Amniotic stem cell (primary cell): ENCODE results near the gene KRI1.
"Not testable (repeated sequence)": the region's sequence is repeated elsewhere in the genome, so short reads cannot be mapped to it uniquely, and the experiment has no call there.

Experiments used
- DNase-seq: peaks from one replicate; lab custom pipeline; 2025; lab: John Stamatoyannopoulos, UW

Gene KRI1

DNA sequence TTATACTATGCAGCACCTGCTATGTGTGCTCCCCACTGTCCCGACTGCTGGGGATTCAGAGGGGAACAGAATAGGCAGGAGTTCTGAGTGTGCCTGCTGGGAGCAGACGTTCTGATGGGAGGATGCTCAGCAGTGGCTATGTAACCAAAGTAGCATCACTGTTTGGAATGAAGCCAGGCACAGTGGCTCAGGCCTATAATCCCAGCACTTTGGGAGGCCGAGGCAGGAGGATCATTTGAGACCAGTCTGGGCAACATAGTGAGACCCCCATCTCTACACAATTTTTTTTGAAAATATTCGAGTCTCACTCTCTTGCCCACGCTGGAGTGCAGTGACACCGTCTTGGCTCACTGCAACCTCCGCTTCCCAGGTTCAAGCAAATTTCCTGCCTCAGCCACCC is 16.1 kb downstream of the KRI1 start:
- DNase-seq: no peak

DNA sequence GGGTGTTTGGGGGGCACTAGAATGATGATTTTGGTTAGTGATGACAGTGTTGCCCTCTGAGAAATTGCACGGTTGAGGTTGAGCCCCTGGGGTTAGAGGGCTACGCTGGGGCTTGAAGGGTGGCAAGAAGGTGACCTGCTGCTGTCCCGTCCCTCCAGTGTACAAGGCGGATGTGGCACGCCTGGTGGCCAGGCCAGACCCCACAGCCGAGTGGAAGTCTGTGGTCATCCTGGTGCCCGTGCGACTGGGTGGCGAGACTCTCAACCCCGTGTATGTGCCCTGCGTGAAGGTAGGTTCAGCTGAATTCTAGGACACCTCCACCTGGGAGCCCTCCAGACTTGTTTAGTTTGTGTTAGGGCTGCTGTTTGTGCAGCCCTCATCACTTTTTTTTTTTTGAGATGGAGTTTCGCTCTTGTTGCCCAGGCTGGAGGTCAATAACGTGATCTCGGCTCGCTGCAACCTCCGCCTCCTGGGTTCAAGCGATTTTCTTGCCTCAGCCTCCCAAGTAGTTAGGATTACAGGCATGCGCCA is 17.0 kb downstream of the KRI1 start:
- DNase-seq: no peak

DNA sequence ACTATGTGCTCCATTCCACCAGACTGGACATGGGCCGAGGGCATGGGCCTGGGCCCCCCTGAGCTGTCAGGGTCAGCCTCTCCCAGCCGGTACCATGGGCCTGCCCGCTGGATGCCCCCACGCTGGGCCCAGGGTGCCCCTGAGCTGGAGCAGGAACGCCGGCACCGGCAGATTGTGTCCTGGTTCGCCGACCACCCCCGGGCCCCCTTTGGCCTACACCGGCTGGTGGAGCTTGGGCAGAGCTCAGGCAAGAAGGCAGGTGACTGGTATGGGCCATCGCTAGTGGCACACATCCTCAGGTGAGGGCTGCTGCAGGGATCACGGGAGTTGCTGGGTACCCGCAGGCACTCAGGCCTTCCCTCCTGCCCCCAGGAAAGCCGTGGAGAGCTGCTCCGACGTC is 19.0 kb downstream of the KRI1 start:
- no peak for DNase-seq

DNA sequence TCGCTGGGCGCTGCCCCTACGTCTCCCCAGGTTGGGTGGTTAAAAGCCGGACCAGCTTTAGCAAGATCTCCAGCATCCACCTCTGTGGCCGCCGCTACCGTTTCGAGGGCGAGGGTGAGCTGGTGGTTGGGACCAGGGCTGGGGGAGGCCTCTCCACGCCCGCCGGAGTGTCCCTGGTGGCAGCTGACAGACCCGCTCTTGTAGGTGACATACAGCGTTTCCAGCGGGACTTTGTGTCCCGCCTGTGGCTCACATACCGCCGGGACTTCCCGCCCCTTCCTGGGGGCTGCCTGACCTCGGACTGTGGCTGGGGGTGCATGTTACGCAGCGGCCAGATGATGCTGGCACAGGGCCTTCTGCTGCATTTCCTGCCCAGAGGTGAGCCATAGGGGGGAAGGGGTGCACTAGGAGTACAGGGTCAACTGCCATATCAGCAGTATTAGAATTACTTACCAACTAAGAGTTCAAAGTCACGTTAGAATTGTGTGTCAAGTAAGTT is 21.0 kb downstream of the KRI1 start:
- DNase-seq: no peak

DNA sequence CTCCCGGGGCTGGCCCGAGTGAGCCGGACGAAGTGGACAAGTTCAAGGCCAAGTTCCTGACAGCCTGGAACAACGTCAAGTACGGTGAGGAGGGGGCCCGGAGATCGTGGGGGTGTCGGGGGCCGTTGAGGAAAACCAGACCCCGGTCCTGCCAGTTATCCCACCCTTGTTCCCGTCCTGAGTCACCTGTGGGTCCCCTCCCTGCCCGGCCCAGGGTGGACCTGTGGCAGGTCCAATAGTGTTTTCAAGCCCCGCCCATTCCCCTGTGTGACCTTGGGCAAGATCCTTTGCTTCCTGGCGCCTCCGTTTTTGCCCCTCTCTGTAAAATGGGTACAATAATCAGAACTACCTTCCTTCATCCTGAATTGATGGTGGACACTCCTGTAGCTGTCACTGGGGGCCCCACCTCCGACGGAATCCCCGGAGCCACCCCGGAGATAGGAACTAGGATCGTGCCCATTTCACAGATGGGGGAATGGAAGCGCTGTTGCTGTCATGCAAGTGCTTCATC is 21.5 kb downstream of the KRI1 start:
- no peak for DNase-seq

DNA sequence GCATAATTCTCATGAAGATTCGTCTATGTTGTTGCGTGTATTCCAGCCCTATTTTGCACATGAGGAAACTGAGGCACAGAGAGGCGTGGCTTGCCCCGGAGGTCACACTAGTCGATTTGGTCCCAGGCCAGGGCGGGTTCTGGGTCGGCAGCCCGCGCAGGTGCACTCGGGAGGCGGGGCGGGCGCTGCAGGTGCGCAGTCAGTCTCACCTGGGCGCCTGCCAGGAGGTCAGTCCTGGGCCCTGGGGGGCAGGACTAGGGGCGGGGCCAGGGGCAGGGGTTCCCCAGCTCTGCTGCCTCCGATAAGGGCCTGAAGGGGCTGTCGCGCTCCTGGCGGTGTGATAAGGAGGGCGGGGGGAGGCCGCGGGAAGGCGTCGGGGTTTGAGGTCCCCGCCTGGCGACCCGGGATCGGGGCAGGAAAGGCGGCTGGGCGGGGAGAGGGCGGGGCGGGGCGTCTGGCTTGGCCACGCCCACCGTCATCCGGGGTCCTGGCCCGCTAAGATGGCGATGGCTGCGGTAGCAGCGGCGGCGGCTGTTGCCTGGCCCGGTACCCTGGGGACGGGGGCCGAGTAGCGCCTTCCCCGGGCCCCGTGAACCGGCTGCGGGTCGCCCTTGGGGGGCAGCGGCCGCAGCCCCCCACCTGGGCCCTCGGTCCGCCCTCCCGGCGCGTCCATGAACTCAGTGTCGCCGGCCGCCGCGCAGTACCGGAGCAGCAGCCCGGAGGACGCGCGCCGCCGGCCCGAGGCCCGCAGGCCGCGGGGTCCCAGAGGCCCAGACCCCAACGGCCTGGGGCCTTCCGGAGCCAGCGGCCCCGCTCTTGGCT is 22.2 kb downstream of the KRI1 start, which contains the start of gene ATG4D:
Gene ATG4D, plus strand, starts transcription at position 485 of the 822 bp plus-strand sequence. Its CDS starts 187 bp downstream, at position 672.
- peak; percentile 55 for DNase-seq

DNA sequence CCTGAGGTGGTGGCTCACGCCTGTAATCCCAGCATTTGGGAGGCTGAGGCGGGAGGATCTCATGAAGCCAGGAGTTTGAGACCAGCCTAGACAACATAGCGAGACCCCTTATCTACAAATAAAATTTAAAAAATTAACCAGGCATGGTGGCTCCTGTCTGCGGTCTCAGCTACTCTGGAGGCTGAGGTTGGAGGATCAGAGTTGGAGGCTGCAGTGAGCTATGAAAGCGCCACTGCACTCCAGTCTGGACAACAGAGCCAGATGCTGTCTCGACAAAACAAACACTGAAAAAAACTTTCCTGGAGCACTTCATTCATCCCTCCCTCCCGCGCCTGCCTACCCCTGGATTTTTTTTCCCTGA is 22.8 kb downstream of the KRI1 start:
- no peak for DNase-seq

DNA sequence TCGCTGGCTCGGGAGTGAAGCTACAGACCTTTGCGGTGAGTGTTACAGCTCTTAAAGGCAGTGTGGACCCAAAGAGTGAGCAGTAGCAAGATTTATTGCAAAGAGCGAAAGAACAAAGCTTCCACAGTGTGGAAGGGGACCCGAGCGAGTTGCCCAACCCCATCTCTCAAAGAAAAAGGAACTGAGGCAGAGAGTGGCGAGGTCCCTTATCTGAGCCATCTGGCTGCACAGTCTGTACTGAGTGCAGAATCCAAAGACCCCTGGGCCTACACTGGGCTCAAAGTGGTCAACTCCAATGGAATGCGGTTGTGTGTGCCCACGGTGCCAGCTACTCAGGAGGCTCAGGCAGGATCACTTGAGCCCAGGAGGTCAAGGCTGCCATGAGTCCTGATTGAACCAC is 26.8 kb downstream of the KRI1 start:
- DNase-seq: not testable (repeated sequence)

DNA sequence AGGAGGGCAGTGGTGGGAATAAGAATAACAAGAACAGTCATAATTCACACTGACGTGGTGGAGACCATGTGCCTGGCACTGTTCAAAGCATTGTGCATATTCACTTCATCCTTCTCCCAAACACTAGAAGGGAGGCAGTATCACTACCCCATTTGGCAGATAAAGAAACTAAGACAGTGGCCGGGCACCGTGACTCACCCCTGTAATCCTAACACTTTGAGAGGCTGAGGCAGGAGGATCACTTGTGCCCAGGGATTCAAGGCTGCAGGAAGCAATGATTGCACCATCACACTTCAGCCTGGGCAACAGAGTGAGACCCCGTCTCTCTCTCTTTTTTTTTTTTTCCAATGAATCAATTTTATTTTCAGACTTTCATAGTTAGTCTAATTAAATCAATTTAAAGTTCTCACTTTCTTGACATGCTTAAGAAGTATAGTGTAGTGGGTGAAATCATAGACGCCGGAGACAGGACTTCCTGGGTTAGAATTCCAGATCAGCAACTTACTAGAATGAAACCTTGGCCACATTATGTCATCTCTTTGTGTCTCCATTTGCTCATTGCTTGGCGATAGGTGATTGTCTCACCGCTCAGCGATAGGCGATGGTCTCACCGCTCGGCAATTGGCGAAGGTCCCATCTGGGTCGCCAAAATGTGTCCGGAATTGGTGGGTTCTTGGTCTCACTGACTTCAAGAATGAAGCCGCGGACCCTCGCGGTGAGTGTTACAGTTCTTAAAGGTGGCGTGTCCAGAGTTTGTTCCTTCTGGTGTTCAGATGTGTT is 27.4 kb downstream of the KRI1 start:
- no peak for DNase-seq

DNA sequence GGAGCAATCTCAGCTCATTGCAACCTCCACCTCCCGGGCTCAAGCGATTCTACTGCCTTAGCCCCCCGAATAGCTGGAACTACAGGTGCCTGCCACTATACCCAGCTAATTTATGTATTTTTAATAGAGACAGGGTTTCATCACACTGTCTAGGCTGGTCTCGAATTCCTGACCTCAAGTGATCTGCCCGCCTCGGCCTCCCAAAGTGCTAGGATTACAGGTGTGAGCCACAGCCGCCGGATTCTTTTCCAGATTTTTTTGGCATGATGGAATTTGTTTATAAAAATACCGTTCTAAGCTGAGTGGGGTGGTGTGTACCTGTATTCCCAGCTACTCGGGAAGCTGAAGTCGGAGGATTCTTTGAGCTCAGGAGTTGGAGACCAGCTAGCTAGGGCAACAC is 28.1 kb downstream of the KRI1 start:
- DNase-seq: no peak

DNA sequence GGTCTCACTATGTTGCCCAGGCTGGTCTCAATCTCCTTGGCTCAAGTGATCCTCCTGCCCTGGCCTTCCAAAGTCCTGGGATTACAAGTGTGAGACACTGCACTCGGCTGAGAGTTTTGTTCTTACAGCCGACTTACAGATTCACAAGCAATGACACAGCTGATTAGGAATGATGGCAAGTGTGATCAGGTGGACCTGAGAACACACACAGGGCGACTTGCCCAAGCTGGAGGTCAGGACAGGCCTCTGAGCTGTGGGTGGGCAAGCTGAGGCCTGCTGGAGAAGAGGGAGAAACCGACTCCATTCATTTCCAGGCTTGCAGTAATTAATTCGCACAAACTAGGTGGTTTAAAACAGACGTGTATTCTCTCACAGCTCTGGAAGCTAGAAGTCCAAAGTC is 30.2 kb downstream of the KRI1 start:
- no peak for DNase-seq

DNA sequence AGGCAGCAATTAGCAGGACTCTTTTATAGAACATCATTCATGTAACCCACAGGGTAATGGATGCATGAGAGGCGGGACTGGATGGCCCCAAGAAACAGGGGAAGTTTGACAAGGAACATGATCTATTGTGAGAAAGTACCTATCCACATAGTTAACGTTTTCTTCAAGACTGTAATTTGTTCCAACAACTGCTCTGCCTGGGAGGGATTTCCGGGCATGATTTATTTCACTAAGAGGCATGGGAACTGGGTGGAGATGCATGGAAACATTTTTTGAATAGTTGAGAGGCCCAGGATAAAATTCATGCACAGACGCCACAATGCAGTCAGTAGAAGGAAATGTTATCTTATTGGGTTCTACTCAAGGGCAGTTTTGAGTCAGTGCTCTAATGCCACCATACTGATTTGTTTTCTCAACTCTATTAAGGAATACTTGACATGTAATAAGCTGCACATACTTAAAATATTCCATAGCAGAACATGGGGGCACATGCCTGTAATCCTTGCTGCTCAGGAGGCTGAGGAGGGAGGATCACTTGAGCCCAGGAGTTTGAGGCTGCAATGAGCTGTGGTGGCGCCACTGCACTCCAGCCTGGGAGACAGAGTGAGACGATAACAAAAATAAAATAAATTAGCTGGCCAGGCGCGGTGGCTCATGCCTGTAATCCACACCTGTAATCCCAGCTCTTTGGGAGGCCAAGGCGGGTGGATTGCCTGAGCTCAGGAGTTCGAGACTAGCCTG is 32.0 kb downstream of the KRI1 start:
- peak; percentile 75 for DNase-seq

DNA sequence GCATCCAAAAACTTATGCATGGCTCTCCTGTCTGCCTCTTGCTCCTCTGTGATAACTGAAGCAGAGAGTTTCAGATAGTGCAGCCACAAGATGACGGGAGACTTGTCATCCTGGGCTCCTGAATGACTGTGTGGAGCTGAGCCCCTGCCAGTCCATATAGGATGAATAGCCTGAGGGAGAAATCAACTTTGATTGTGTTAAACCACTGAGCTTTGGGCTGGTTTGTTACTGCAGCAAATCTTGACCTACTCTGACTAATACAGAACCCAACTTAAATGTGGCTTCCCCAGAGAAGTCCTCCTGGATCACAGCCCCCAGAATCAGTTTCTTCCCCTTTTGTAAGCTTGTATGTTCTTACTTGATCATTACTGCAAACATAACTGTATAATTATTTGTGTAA is 33.4 kb downstream of the KRI1 start:
- no peak for DNase-seq

DNA sequence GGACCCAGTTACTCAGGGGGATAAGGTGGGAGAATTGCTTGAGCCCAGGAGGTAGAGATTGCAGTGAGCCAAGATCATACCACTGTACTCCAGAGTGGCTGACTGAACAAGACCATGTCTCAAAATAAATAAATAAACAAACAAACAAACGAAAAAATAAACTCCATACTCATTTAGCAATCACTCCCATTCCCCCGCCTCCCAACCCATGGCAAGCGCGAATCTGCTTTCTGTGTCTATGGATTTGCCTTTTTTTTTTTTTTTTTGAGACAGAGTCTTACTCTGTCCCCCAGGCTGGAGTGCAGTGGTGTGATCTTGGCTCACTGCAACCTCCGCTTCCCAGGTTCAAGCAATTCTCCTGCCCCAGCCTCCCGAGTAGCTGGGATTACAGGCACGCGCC is 38.9 kb downstream of the KRI1 start:
- DNase-seq: not testable (repeated sequence)

DNA sequence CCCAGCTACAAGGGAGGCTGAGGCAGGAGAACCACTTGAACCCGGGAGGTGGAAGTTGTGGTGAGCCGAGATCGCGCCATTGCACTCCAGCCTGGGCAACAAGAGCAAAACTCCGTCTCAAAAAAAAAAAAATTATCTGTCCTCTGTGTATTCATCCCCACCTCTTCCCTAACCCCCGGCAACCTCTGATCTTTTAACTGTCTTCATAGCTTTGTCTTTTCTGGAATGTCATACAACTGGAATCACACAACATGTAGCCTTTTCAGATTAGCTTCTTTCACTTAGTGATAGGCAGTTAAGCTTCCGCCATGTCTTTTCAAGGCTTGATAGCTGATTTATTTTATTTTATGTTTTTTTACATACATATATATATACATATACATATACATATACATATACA is 40.2 kb downstream of the KRI1 start:
- no peak for DNase-seq

DNA sequence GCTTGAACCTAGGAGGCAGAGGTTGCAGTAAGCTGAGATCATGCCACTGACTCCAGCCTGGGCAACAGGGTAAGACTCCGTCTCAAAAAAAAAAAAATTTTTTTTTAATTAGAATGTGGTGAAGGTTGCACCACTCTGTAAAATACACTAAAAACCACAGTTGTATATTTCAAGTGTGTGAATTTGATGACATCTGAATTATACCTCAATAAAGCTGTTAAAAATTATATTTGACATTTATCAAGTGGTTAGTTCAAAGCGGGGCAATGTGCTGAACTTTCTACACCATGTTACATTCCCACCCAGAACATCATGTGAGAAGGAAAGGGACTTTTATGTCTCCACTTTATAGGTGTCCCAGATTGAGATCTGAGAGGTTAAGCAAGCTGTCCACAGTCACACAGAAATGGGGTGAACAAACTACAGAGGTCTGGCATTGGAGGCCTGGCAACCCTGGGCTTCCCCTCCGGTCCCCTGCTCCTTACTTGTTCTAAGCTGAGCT is 42.6 kb downstream of the KRI1 start:
- no peak for DNase-seq

DNA sequence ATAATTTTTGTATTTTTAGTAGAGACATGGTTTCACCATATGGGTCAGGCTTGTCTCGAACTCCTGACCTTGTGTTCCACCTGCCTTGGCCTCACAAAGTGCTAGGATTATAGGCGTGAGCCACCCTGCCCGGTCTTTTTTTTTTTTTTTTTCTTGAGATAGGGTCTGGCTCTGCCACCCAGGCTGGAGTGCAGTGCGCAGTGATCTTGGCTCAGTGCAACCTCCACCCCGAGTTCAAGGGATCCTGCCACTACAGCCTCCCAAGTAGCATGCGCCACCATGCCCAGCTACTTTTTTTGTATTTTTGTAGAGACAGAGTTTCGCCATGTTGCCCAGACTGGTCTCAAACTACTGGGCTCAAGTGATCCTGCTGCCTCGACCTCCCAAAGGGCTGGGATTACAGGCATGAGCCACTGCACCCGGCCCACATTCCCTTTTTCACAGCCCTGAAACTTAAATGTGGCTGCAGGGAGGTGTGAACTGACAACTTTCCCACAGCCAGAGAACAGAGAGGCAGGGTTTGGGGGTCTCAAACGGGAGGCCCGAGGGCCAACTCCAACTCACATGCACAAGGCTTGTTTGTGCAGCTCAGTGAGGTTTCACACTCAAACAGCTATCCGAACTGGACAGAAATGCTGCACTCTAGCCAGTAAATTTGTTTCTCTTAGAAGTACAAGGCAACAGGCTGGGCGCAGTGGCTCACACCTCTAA is 44.2 kb downstream of the KRI1 start:
- DNase-seq: no peak

DNA sequence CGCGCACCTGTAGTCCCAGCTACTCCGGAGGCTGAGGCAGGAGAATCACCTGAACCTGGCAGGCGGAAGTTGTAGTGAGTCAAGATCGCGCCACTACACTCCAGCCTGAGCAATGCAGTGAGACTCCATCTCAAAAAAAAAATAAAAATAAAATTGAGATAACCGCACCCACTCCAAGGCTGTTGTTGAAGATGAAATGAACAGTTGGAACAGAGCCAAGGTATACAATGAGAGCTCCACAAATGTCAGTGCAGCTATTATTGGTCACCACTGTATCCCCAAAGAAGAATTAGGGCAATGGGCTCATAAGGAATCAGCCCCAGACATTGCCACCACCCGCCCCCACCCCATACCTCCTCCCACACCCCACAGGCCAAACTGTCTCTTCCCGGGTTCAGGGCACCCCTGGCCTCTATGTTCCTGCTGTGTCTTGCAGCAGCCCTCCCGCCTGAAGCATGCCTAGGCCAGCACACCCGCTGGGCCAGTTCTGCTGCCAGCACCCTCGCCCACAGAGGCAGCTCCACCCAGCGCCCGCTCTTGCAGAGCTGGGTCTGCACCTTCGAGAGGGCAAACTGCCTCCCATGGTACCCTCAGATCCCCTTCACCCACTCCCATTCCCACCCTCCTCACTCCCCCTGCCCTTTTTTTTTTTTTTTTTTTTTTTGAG is 45.0 kb downstream of the KRI1 start:
- DNase-seq: no peak

DNA sequence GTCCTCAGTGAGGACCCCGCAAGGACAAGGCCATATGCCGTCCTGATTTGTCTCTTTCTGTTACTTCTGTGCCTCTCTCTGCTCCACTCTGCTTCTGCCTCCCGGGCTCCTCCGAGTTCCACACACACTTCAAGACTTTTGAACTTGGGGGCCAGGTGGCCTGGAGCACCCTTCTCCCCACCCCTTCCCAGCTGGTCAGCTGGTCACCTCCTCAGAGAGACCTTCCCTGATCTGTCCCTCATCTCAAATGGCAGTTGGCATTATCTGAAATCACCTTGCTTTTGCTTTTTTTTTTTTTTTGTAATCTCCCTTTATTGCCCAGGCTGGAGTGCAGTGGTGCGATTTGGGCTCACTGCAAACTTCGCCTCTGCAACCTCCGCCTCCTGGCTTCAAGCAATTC is 46.4 kb downstream of the KRI1 start:
- no peak for DNase-seq
